SKM-1 treated with dmso at 0.1 percent for 144 hours (cell line): Measurements from ENCODE around the gene AOX1.
"Not testable (repeated sequence)": the region's sequence is repeated elsewhere in the genome, so short reads cannot be mapped to it uniquely, and the experiment has no call there.

Experiments
- DNase-seq: peaks from one replicate; lab custom pipeline; 2025; ENCODE audit not compliant: unreplicated experiment; lab: John Stamatoyannopoulos, UW

The AOX1 gene

DNA sequence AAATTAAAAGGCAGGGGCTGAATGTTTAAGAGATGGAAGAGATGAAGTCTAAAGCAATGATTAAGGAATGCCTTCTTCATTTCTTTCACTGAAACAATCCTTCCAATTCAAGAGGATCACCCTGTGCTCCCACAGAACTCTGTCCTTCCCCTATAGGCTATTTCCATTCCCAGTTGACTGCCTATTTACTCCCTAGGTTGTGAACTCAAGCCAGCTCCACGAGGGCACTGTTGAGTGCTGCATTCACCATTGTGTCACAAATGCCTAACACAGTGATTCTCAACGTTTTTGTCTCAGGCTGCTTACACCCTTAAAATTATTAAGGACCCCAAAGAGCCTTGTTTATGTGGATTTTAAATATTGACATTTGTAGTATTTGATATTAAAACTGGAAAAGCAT is 112.4 kb downstream of the AOX1 start:
- DNase-seq: no peak

DNA sequence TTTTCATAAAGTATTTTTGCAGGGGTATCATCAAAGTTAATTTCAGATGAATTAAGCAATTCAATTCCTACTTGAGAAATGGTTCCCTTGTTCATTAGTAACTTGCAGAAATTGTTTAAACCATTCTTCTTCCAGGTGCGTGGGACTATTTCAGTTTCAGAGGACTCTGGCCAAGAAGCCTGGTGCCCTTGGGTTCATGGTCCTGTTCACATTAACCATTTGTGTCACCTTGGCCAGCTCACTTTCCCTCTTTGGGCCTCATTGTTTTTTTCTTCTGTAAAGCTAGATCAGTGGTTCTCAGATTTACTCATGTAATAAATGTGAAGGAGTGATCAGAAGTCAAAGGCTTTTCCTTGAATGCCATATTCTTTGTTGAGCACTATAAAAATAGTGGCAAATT is 113.5 kb downstream of the AOX1 start:
- no peak for DNase-seq

DNA sequence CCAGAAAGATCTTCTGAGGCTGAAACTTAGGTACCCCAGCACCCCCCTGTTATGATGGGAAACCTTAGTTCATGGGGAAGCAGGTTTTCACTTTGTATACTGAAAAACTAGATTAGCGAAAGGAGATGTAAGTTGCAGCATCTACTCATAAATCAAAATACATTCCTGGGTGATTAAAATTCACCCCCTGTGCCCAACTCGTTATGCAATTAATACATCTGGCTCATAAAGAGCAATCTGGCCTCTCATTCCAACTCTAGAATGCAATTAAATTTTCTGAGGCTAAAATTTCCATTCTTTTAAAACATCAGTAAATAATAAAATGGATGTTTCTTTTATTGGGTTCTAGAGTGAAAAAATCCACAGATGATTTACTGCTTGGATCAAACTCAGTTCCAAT is 115.0 kb downstream of the AOX1 start:
- DNase-seq: no peak

DNA sequence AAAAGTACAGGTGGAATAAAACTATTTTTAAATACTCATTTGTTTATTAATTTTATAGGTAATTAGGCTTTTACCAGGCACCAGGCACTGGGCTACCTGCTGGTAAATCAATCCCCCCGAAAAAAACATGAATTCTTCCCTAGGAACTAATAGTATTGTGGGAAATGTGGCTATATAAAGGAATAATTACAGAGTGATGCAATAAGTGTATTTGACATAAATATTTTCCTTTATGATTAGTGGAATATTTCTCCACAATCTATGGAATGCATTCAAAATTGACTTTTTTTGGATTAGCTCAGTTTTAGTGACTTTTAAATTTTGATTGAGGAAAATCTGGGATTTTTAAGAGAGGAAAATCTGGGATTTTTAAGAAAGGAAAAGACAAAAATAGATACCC is 116.2 kb downstream of the AOX1 start:
- DNase-seq: no peak

DNA sequence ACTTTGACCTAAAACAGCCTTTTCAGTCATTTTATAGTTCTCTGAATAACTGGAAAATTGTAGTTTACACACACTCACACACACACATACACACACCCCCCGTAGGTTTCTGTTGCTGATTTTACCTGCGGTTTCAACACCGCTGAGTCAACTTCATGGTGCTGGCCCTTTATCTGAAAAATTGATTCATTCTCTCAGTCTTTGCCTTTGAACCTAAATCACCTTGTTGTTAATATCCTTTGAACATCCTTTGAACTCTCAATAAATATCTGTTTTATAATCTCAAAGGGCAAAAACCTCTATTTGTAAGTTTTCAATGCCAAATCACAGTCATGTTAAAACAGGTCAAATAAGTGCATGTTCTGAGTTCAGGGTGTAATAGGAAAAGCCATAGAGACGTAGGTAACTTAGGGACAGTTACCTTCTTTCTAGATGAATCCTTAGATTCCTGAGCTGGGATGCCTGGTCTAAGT is 116.9 kb downstream of the AOX1 start:
- DNase-seq: no peak

DNA sequence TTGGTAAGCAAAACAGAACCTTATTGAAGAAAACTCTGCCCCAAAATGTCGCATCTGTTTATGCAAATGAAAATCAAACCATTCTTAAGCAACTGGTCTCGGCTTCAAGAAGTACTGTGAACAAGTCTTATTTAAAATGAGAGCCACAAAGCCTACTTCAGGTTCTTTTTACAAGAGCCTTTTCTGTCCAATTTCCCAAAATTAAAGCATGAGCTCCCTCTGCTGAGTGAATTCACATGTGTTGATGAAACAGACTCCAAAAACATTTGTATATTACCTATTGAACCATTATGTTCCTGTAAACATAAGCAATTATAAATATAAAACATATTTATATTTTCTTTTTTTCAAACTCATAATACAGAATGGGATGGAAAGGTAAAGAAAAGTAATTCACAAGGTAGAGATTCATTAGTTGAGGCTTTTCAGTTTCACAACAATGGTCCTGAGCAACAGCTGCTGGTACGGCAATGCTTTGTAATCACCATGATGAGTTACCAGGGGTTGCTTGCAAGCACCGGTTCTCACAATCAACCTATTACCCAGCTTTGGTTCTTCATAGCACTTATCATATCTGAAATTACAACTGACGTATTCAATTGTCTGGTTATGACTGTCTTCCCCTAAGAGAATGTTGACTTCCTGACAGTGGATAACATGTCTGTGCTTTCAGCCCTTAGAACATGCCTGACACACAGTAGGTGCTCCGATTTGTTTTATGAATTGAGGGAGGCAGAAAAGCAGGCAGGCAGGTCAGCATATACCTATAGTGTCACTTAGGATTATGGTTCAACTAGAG is 117.5 kb downstream of the AOX1 start:
- DNase-seq: peak; percentile 37

DNA sequence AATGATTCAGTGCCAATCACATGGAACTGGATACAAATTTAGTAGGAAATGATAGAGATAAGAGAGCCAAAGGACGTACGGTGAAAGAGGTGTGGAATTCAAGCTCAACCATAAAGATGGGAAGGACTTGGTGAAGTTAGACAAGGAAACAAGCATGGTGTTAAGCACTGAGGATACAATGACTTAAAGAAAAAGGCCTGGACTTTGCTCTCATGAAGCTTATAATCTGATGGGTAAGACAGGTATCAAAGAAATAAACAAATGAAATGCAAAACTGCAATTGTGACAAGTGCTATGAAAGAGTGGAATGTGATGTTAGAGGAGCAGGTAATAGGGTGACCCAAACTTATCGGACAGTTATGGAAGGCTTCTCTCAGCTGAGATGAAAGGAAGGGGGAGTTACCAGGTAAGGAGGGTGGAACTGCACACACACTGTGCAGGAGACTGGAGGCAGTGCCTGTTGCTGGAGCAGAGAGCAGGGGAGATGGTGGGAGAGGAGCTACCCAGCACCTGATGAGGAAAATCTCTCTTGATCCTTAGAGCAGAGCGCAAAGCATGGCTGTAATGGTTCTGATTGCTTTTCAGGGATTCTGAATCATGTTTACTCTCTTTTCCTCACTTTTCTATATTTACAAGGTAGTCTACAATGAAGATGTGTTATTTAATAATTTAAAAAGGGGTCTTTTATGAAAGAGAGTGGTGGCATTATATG is 118.3 kb downstream of the AOX1 start:
- no peak for DNase-seq

DNA sequence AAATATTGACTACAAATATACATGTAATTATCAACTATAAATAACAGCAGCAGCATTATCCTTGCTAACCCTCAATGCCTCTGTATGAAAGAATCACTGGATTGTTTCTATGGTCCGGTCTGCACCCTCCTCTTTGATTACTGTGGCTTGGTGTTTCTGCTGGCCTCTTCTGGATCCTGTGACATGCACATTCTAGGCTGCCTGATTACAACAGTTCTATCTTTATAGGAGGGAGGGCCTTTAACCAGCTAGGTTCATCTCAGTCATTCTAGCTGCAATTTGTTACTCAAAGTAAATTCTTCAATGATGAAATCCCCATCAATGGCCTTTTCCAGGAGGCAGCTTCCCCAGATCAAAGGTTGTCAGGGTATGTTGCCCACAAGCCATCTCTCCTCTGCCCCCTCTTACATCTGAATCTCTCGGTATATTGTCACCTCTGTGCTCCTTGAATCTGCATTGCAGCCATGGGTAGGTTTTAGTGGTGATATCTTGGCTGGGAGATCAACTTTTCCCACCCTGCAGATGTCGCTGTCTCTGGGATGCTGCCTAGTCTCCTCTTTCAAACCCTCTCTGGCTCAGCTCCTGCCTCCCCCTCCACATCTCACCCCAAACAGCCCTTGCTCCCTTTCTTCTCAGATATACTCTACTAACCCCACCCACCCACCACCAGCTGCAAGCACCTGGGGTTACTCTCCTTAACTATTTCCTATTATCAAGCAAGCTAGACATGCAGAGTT is 119.7 kb downstream of the AOX1 start:
- DNase-seq: no peak

DNA sequence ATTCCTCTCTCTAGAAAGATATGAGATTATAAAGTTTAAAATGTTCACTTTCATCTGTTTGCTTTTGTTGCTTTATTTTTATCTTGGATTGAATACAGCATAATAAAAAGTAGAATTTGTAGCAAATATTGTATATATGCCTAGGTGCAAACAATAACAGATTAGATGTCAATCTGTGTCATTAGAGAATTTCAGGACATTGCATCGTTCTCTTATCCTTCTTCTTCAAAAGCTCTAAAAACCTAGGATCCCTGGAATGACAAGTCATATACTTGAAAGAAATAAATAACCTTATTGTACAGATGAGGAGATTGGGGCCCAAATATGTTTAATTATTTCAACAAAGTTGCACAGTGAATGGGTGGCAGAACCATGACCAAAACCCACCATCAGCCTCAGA is 123.1 kb downstream of the AOX1 start:
- no peak for DNase-seq

DNA sequence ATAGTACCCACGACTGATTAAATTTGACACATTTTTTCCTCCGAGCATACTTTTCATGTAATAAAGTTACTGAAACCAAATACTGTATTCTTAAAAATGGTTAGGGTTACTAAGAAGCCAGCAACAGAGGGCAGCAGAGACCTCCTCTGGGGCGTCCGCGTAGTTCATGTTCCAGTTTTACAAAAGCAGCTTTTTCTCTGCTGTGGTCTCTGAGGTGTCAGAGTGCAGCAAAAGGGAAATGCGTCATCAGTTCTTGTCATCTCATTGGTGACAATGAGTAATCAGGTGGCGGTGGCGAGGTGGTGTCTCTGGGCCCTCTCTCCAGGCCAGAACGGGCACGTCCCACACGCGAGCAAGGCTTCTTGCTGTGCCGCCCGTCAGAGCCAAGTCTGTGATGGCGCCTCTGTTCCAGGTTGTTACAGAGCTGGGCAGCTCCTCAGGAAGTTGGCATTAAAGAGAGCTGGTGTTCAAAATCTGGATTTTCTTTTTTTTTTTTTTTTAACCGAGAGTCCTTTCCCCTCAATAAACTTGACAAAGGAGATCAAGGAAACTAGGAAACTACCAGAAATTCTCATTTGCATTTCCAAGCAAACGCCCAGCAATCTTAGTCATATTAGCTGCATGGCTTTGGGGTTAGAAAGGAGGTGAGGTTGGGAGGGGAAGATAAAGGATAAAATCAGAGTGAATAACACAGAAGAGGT is 127.3 kb downstream of the AOX1 start:
- DNase-seq: peak; percentile 96

DNA sequence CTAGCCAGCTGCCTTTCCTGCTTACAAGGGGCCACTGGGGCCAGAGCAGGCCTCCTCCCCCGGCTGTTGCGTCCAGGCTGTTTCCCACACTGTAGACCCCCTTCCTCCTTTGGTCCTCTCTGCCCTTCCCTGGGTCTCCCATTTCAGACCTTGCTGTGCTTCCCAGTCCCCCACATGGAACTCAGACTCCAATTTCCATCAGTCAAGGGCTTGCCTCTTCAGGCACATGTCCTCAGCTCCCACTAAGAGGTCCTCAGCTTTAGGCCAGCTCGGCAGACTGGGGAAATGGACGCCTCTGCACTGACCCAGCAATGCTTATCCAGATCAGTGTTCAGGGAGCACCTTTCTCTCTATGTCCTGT is 127.9 kb downstream of the AOX1 start:
- DNase-seq: no peak

DNA sequence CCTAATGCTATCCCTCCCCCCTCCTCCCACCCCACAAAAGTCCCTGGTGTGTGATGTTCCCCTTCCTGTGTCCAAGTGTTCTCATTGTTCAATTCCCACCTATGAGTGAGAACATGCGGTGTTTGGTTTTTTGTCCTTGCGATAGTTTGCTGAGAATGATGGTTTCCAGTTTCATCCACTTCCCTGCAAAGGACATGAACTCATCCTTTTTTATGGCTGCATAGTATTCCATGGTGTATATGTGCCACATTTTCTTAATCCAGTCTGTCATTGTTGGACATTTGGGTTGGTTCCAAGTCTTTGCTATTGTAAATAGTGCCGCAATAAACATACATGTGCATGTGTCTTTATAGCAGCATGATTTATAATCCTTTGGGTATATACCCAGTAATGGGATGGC is 129.2 kb downstream of the AOX1 start:
- not testable (repeated sequence) for DNase-seq

DNA sequence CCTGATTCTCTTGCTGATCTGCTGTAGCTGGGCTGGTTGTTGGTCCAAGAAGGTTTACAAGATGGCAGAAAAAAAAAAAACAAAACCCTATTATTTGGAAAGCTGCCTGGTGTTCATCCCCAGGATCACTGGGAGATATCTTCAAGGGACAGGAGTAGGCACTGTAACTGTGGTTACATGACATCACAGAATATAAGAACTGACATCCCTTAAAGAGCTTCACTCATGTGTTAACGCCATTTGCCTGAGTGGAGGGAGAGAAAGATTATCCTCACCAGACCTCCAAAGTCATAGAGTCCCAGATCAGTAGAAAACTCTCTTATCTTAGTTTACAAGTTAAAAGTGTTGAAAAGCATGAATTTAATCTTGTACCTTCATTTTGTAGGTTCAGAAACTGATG is 130.6 kb downstream of the AOX1 start:
- no peak for DNase-seq
